ENCODE measurements around the gene BMPR1B.

GRCh38 chr4:94924566-94924965 is 166.8 kb downstream of the BMPR1B start:
- no peak for TF ChIP-seq CTCF (IDR thresholded peaks at IDR 0.05)
- TF ChIP-seq POLR2A (IDR thresholded peaks at IDR 0.05): no peak

All from lower leg skin (tissue), 3 donors.